GM20000 (cell line): ENCODE results near the gene MEN1.

Experiments used
- DNase-seq: peaks from one replicate; pipeline ENCODE4 v3.0.0; 2012; ENCODE audit warnings: low spot score
- TF ChIP-seq, protein P1 (sequence below): IDR thresholded peaks from 2 replicates; pipeline ENCODE4 v1.5.1; 2012; ENCODE audit warnings: mild to moderate bottlenecking, control low read depth; ENCODE audit errors: extremely low read depth, missing control alignments

Gene MEN1

DNA sequence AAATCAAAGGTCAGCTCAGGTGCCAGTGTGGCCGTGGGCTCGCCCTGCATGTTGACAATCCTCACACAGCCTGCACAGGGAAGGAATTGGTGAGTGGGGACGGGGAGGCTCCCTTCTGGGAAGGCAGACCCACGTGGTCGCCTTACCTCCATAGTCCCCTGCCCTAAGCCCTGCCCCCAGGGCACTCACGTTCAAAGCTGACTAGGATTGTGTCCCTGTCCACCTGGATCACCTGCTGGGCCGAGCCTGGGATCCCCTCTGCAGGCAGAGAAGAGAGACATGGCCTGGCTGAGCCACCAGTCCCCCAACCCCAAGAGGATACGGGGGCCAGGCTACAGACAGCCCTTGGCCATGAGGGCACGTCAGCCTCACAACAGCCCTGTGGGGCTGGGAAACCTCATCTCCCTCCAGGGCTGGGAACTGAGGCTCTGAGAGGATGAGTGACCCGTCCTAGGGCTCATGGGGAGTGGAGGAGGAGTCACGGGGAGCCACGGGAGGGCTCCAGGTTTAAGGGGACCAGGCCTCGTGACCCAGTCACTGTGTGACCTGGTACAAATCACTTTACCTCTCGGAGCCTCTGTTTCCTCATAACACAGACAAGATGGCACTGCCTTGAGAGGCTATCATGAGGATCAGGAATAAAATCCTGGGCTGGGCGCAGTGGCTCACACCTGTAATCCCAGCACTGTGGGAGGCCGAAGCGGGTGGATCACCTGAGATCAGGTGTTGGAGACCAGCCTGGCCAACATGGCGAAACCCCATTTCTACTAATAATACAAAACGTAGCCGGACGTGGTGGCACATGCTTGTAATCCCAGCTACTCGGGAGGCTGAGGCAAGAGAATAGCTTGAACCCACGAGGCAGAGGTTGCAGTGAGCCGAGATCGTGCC is 19.9 kb downstream of the MEN1 start:
- TF ChIP-seq, protein P1, sequence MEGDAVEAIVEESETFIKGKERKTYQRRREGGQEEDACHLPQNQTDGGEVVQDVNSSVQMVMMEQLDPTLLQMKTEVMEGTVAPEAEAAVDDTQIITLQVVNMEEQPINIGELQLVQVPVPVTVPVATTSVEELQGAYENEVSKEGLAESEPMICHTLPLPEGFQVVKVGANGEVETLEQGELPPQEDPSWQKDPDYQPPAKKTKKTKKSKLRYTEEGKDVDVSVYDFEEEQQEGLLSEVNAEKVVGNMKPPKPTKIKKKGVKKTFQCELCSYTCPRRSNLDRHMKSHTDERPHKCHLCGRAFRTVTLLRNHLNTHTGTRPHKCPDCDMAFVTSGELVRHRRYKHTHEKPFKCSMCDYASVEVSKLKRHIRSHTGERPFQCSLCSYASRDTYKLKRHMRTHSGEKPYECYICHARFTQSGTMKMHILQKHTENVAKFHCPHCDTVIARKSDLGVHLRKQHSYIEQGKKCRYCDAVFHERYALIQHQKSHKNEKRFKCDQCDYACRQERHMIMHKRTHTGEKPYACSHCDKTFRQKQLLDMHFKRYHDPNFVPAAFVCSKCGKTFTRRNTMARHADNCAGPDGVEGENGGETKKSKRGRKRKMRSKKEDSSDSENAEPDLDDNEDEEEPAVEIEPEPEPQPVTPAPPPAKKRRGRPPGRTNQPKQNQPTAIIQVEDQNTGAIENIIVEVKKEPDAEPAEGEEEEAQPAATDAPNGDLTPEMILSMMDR = no peak
- DNase-seq = no peak

DNA sequence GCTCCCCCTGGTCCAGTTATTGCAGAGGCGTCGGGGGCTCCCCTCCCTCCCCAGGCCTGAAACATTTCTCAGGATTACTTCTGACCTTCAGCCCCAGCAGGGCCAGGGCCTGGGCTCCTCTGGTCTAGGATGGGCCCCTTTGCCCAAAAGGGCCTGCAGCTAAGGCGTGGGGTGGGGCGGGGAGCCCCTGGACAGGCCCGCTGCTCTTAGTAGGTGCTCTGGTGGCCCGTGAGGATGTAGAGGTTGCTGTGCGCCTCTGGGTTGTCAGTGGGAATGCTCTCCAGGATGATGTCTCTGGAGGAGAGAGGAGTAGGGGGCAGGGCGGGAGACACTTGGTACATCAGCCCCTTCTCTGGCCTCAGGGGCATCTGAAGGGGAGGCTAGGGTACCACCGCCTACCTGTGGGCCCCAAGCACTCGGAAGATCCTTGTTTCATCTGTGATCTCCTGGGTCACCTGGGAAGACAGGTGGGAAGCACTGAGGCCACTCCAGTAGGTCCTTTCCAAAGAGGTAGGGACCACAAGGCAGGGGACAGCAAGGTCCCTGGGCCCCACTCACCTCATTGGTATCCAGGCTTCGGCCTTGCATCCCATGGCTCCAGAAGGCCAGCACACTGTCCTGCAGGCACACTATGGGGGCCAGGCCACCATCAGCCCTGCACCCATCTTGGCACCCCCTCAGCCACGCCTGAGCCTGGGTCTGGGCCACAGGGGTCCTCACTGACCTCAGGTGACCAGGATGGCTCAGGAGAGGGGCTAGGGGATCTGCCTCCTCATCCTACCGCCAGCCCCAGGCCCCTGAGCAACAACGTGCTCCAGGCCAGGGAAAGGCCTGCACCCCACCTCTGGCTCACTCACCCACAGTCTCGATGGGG is 20.8 kb downstream of the MEN1 start:
- no peak for DNase-seq
- TF ChIP-seq, protein P1 = no peak

DNA sequence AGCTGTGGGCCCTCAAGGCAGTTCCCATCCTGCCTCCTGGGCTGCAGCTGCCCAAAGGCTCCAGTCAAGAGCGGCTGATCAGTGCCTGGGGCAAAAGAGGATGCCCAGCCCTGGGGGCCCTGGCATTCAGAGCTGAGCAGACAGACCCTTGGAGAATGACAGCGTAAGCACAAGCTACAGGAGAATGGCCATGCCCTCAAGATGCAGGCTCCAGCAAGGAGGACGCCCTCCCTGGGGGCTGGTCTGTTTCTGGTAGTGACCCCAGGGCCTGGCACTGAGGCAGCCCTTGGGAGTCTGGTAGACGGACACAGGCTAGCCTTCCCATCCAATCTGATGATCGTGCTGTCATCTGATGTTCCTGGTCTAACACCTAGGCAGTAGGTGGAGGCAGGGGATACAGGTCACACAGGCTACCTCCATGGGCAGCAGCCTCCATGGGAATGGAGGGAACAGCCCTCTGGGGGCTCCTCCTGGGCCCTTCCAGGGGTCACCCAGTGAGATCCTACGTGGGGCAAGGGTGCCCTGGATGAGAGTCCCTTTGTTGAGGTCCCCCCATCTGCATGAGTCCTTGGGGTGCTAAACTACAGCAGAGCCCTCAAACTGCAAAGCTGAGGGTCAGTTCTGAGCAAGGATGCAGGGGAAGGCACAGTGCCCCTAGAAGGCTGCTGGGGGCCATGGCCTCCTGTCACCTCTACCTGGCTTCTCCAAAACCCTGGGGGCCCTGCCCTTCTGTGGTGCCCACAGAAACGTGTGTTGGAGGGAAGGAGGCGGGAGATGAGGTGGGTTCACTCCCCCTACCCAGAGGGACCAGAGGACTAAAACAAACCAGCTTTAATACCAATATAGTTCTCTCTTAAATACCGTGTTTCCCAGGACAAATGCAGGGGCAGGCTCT is 21.8 kb downstream of the MEN1 start:
- no peak for DNase-seq
- TF ChIP-seq, protein P1 = no peak

DNA sequence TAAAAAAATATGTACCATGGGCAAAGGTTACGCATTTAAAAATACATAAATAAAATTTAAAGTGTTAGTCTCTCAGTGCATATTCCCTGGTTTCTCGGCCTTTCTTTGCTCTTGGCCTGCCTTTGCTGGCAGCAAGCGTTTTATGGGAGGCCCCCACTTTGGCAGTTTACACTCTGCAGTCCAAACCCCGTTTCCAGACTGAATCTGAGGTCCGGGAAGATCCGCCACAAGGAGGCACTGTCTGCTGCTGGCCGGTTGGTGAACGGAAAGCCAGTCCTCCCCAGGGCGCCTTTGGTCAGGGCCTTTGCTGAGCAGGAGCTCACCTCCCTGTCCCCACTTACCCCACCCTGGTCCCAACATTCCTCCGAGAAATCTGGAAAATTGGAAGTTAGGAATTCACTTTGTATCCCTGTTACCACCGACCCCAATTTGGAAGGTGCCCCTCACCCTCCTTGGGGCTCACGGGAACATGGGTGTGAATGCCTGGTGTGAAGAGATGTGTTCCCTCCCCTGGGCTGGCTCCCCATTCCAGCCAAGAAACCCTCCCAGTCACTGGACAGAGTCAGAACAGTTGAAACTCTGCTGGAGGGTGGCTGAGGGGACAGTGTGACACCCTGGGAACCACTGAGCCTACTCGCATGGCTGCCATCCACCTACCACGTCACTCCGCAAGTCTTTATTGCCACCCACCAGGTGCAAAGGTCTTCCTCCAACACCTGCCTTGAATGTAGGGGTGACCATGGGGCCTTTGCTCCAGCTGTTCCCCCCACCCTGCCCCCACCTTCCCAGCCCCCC is 22.6 kb downstream of the MEN1 start:
- TF ChIP-seq, protein P1 = peak; percentile 60
- peak; percentile 78 for DNase-seq

DNA sequence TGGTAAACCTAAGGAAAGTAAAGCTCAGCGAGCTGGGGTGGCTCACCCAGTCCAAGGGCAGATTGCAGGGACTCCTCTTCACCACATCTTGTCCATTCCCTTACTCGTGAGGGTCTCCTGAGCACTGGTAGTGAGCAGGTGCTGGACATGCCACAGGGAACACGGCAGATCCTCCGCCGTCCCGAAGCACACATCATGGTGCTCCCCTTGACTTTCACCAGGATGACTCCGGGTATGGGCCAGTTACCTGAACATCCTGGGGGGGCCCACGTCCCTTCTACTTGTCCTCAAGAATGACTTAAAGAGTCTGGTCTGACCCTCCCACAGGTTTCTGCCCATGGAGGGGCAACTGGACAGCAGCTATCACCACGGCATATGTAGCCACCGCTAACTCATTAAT is 24.0 kb downstream of the MEN1 start:
- no peak for DNase-seq

More for the DNA sequence above, 24.0 kb downstream of the MEN1 start:
- TF ChIP-seq, protein P1 = no peak
